Measurements from ENCODE around the gene COL26A1. TPM values are rescaled to one million over a fixed set of nuclear protein-coding genes. Genes with fewer than 3 reads are reported as not detected.

The COL26A1 gene
- total RNA-seq, 2 donors from 2014 or later = 0.35 TPM; not detected in 1

GRCh38 chr7:101531726-101532357 is 169.2 kb downstream of the COL26A1 start:
- H3K4me1 ChIP-seq = no peaks in the 10 kb centered on the region
- H3K9ac ChIP-seq (ENCODE audit: low read depth in 2 of 2, low read length in 2 of 2) = no peak overlapping the region
- H3K4me3 ChIP-seq = no peak overlapping the region
- H3K36me3 ChIP-seq = no peaks in the 10 kb centered on the region
- intact Hi-C loops (cut with DNase I) = no loop called here
- no peaks in the 10 kb centered on the region for H3K27me3 ChIP-seq
- no peak for DNase-seq
- H3K27ac ChIP-seq = no peak overlapping the region
- TF ChIP-seq, protein P1, sequence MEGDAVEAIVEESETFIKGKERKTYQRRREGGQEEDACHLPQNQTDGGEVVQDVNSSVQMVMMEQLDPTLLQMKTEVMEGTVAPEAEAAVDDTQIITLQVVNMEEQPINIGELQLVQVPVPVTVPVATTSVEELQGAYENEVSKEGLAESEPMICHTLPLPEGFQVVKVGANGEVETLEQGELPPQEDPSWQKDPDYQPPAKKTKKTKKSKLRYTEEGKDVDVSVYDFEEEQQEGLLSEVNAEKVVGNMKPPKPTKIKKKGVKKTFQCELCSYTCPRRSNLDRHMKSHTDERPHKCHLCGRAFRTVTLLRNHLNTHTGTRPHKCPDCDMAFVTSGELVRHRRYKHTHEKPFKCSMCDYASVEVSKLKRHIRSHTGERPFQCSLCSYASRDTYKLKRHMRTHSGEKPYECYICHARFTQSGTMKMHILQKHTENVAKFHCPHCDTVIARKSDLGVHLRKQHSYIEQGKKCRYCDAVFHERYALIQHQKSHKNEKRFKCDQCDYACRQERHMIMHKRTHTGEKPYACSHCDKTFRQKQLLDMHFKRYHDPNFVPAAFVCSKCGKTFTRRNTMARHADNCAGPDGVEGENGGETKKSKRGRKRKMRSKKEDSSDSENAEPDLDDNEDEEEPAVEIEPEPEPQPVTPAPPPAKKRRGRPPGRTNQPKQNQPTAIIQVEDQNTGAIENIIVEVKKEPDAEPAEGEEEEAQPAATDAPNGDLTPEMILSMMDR (IDR thresholded peaks at IDR 0.05) = no peak
- no peaks in the 10 kb centered on the region for H3K9me3 ChIP-seq

GRCh38 chr7:101532400-101533102 is 169.9 kb downstream of the COL26A1 start:
- Histone ChIP-seq H3K9ac (ENCODE audit: low read depth in 2 of 2, low read length in 2 of 2) (no peak overlapping the region), H3K27me3 (no peaks in the 10 kb centered on the region), H3K4me1 (no peaks in the 10 kb centered on the region), H3K4me3 (no peak overlapping the region), H3K36me3 (no peaks in the 10 kb centered on the region), H3K9me3 (no peaks in the 10 kb centered on the region), H3K27ac (no peak overlapping the region)
- TF ChIP-seq, protein P1 (IDR thresholded peaks at IDR 0.05) = no peak
- no peak for DNase-seq
- intact Hi-C loops (cut with DNase I) = no loop called here

- TF ChIP-seq, protein P1 (IDR thresholded peaks at IDR 0.05) = no peak
- H3K36me3 ChIP-seq = no peaks in the 10 kb centered on the region
- no peaks in the 10 kb centered on the region for H3K9me3 ChIP-seq
- intact Hi-C loops (cut with DNase I) = no loop called here
- H3K9ac ChIP-seq (ENCODE audit: low read depth in 2 of 2, low read length in 2 of 2) = no peak overlapping the region
- H3K4me1 ChIP-seq = no peaks in the 10 kb centered on the region
- DNase-seq = no peak
- no peak overlapping the region for H3K4me3 ChIP-seq
- H3K27me3 ChIP-seq = no peaks in the 10 kb centered on the region
- no peak overlapping the region for H3K27ac ChIP-seq
These were observed 170.4 kb downstream of the COL26A1 start for GRCh38 chr7:101533103-101533465.

GRCh38 chr7:101534015-101534803 is 171.5 kb downstream of the COL26A1 start:
- TF ChIP-seq, protein P1 (IDR thresholded peaks at IDR 0.05) = no peak
- no peak for DNase-seq
- Histone ChIP-seq H3K4me1 (no peaks in the 10 kb centered on the region), H3K27me3 (no peaks in the 10 kb centered on the region), H3K9ac (ENCODE audit: low read depth in 2 of 2, low read length in 2 of 2) (no peak overlapping the region), H3K36me3 (no peaks in the 10 kb centered on the region), H3K4me3 (no peak overlapping the region), H3K9me3 (no peaks in the 10 kb centered on the region), H3K27ac (no peak overlapping the region)
- intact Hi-C loops (cut with DNase I) = no loop called here

- Histone ChIP-seq H3K27me3 (no peaks in the 10 kb centered on the region), H3K9ac (ENCODE audit: low read depth in 2 of 2, low read length in 2 of 2) (no peak overlapping the region), H3K9me3 (no peaks in the 10 kb centered on the region), H3K4me3 (no peak overlapping the region), H3K27ac (no peak overlapping the region), H3K4me1 (no peaks in the 10 kb centered on the region), H3K36me3 (no peaks in the 10 kb centered on the region)
- no peak for DNase-seq
- TF ChIP-seq, protein P1 (IDR thresholded peaks at IDR 0.05) = no peak
- intact Hi-C loops (cut with DNase I) = no loop called here
These were observed 172.2 kb downstream of the COL26A1 start for GRCh38 chr7:101534873-101535272.
